ENCODE results near the gene TXNL4A. TPM values are rescaled to one million over a fixed set of nuclear protein-coding genes. Genes with fewer than 3 reads are reported as not detected.

Gene TXNL4A
- total RNA-seq, 1 experiment from 2014 or later, result 416 TPM

- in situ Hi-C loops (cut with HindIII; ENCODE audit: low pct_unique_long_range_greater_than_20kb, low sequenced_read_pairs) (no loop called here), intact Hi-C loops (cut with micrococcal nuclease; ENCODE audit: unreplicated experiment) (no loop called here)
- no peak for DNase-seq (ENCODE audit: low read depth, low spot score)
- no peaks in the 10 kb centered on the region for H3K36me3 ChIP-seq (ENCODE audit: control insufficient read depth, insufficient read depth, low read length)
- BruUV-seq (replicated peaks), result no TSS peak
- H3K9me3 ChIP-seq (ENCODE audit: control insufficient read depth, insufficient read depth, low read depth, low read length), result peaks cover 27% of the 10 kb centered on the region
- no peaks in the 10 kb centered on the region for H3K4me1 ChIP-seq (ENCODE audit: control insufficient read depth, insufficient read depth, low read length)
- no peak overlapping the region for H3K27ac ChIP-seq (ENCODE audit: low read length)
- ChIA-PET POLR2A (interaction anchor here (0.6 kb wide), 1 partner anchor 12 kb away, joined by 25 read pairs; no protein-coding TSS in a partner anchor), CTCF (interaction anchor here (0.8 kb wide), 1 partner anchor 93 kb away, joined by 12 read pairs; no protein-coding TSS in a partner anchor)
- H3K4me3 ChIP-seq (ENCODE audit: low read depth in 2 of 2, low read length in 2 of 2), result no peak overlapping the region
- no peaks in the 10 kb centered on the region for H3K27me3 ChIP-seq (ENCODE audit: control insufficient read depth, insufficient read depth, low read length)
- 0 out of 2 replicates have a peak, but pooled peaks have one; percentile 18 for ATAC-seq
- no peak for TF ChIP-seq POLR2AphosphoS5 (IDR thresholded peaks at IDR 0.05; ENCODE audit: low read depth, low read length)
- TF ChIP-seq CTCF (IDR thresholded peaks at IDR 0.05), result no peak
- no peak for TF ChIP-seq SIN3A (IDR thresholded peaks at IDR 0.05; ENCODE audit: borderline replicate concordance, insufficient read depth, low read depth, low read length)
- TF ChIP-seq REST (IDR thresholded peaks at IDR 0.05; ENCODE audit: insufficient read depth in 1 of 2, low read depth in 2 of 2, low read length in 1 of 2), result no peak
- no peak for TF ChIP-seq TCF7L2 (IDR thresholded peaks at IDR 0.05; ENCODE audit: low read depth, low read length)
Measured at GRCh38 chr18:79926715-79927606, 61.4 kb downstream of the TXNL4A start.

- ChIA-PET POLR2A (interaction anchor here (0.6 kb wide), 1 partner anchor 11 kb away, joined by 25 read pairs; no protein-coding TSS in a partner anchor), CTCF (interaction anchor here (0.8 kb wide), 1 partner anchor 94 kb away, joined by 12 read pairs; no protein-coding TSS in a partner anchor)
- in situ Hi-C loops (cut with HindIII; ENCODE audit: low pct_unique_long_range_greater_than_20kb, low sequenced_read_pairs), result no loop called here
- no peak overlapping the region for H3K27ac ChIP-seq (ENCODE audit: low read length)
- intact Hi-C loops (cut with micrococcal nuclease; ENCODE audit: unreplicated experiment), result no loop called here
- no peaks in the 10 kb centered on the region for H3K36me3 ChIP-seq (ENCODE audit: control insufficient read depth, insufficient read depth, low read length)
- peaks cover 21% of the 10 kb centered on the region for H3K9me3 ChIP-seq (ENCODE audit: control insufficient read depth, insufficient read depth, low read depth, low read length)
- TF ChIP-seq SIN3A (IDR thresholded peaks at IDR 0.05; ENCODE audit: borderline replicate concordance, insufficient read depth, low read depth, low read length) (no peak), CTCF (IDR thresholded peaks at IDR 0.05) (no peak)
- H3K4me3 ChIP-seq (ENCODE audit: low read depth in 2 of 2, low read length in 2 of 2), result no peak overlapping the region
- H3K27me3 ChIP-seq (ENCODE audit: control insufficient read depth, insufficient read depth, low read length), result no peaks in the 10 kb centered on the region
- BruUV-seq (replicated peaks), result no TSS peak
- H3K4me1 ChIP-seq (ENCODE audit: control insufficient read depth, insufficient read depth, low read length), result no peaks in the 10 kb centered on the region
- DNase-seq (ENCODE audit: low read depth, low spot score) (no peak), ATAC-seq (no peak)
Measured at GRCh38 chr18:79926306-79926705, 62.1 kb downstream of the TXNL4A start.
